ENCODE results near the gene PCDHGC5. TPM values are rescaled to one million over a fixed set of nuclear protein-coding genes. Genes with fewer than 3 reads are reported as not detected.
A peak's percentile ranks its signal among the peaks of the same experiment; 100 is the strongest.

PCDHGC5 gene
- total RNA-seq, 1 donor from 2014 or later = 3.1 TPM

GRCh38 chr5:141512911-141513626, 24.2 kb downstream of the PCDHGC5 start:
- peak; percentile 76 for DNase-seq

- DNase-seq = peak; percentile 94
These were observed 24.9 kb downstream of the PCDHGC5 start for GRCh38 chr5:141513627-141514329.

GRCh38 chr5:141514330-141515133, 25.7 kb downstream of the PCDHGC5 start:
- no peak for DNase-seq

GRCh38 chr5:141515141-141515540, 26.3 kb downstream of the PCDHGC5 start:
- peak; percentile 10 for DNase-seq

- no peak for DNase-seq
These were observed 27.2 kb downstream of the PCDHGC5 start for GRCh38 chr5:141515946-141516671.

GRCh38 chr5:141516672-141517025, 27.8 kb downstream of the PCDHGC5 start:
- peak; percentile 28 for DNase-seq

GRCh38 chr5:141517312-141517711, 28.4 kb downstream of the PCDHGC5 start:
- no peak for DNase-seq

GRCh38 chr5:141517880-141518617, 29.2 kb downstream of the PCDHGC5 start:
- peak; percentile 80 for DNase-seq

GRCh38 chr5:141518618-141519015, 29.7 kb downstream of the PCDHGC5 start:
- no peak for DNase-seq

GRCh38 chr5:141519605-141520565, 31.0 kb downstream of the PCDHGC5 start:
- no peak for DNase-seq

- peak; percentile 95 for DNase-seq
These were observed 32.4 kb downstream of the PCDHGC5 start for GRCh38 chr5:141521244-141521781.

- peak; percentile 13 for DNase-seq
These were observed 33.4 kb downstream of the PCDHGC5 start for GRCh38 chr5:141522301-141522700.

- peak; percentile 10 for DNase-seq
These were observed 35.1 kb downstream of the PCDHGC5 start for GRCh38 chr5:141523991-141524390.

- DNase-seq = peak; percentile 99
These were observed 36.0 kb downstream of the PCDHGC5 start for GRCh38 chr5:141524604-141525597.

GRCh38 chr5:141525653-141526052, 36.8 kb downstream of the PCDHGC5 start:
- no peak for DNase-seq

GRCh38 chr5:141527426-141527825, 38.5 kb downstream of the PCDHGC5 start:
- DNase-seq = no peak

GRCh38 chr5:141528291-141528984, 39.6 kb downstream of the PCDHGC5 start:
- DNase-seq = peak; percentile 88

- DNase-seq = peak; percentile 75
These were observed 40.1 kb downstream of the PCDHGC5 start for GRCh38 chr5:141529002-141529401.
